IgD-negative memory B cell (primary cell): ENCODE measurements around the gene ARFGAP1. TPM values are rescaled to one million over a fixed set of nuclear protein-coding genes. Genes with fewer than 3 reads are reported as not detected.
A peak's percentile ranks its signal among the peaks of the same experiment; 100 is the strongest.

Source experiments
- H3K27ac Mint-ChIP-seq, 3 donors: one replicate each; pipeline ENCODE4 v1.8.0; 2020 to 2022; ENCODE audit warnings: mild to moderate bottlenecking in 3 of 3, mixed read lengths in 3 of 3, moderate library complexity in 1 of 3
- H3K27me3 Mint-ChIP-seq: one replicate; pipeline ENCODE4 v1.8.0; 2021; ENCODE audit warnings: mixed read lengths
- H3K36me3 Mint-ChIP-seq: one replicate; pipeline ENCODE4 v1.8.0; 2020; ENCODE audit warnings: mild to moderate bottlenecking, mixed read lengths
- H3K4me1 Mint-ChIP-seq, 3 donors: one replicate each; pipeline ENCODE4 v1.8.0; 2020 to 2022; ENCODE audit warnings: mixed read lengths in 3 of 3, mild to moderate bottlenecking in 1 of 3
- H3K4me3 Mint-ChIP-seq, 4 donors: one replicate each; pipeline ENCODE4 v1.8.0; 2020 to 2022; ENCODE audit warnings: mild to moderate bottlenecking in 4 of 4, mixed read lengths in 4 of 4, moderate library complexity in 3 of 4
- H3K9me3 Mint-ChIP-seq, 3 donors: one replicate each; pipeline ENCODE4 v1.8.0; 2020 to 2021; ENCODE audit warnings: mixed read lengths in 3 of 3, mild to moderate bottlenecking in 1 of 3
- polyA plus RNA-seq: library from polyadenylated mRNA; unstranded; fragments of 300-500 nt; fragmentation: Illumina TruSeq; gene quantifications from one replicate; pipeline ENCODE4 v1.2.3, GENCODE V29; 2021

Gene ARFGAP1
- 12.2 TPM for polyA plus RNA-seq

DNA sequence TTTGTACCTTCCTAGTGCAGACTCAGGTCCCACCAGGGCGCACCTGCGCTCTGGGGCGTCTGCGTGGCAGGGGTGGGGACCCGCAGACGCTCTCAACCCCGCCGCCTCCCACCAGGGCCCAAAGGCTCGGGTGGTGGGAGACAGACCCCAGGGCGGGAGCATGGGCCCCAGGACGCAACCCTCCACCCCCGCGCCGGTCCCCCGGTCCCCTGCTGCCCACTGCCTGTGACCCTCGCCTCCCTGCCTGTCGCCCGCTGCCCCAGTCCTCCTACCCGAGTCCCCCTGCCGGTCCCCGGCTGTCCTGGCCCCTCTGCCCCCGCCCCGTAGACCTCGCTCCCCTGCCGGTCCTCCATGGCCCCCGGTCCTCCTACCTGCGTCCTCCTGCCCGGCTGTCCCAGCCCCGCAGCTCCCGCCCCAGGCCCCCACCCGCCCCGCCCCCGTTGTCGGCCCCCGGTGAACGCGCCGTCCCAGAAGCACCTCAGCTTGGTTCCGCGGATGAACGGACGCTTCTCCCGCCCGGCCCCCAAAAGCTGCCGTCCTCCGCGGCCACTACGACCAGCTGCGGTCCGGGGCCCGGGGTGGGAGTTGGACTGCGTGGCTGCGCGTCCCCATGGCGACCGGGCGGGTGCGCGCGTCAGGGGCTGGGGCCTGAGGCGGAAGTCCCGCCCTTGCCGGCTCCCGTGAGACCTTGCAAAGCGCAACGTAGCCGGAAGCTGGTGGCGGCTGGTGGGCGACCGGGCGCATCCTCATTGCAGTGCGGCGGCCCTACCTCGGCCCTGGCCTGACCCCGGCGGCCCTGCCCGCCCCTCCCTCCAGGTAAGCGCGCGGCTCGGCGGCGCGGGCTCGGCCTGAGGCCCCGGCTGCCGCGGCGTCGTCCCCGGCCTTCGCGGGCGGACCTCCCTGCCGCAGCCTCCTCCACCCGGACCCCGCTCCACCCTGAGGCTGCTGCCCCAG lies at the start of gene ARFGAP1:
Gene ARFGAP1 (plus strand): TSS at position 709 of the 954 bp plus-strand sequence. CDS start 2,768 bp downstream, outside the sequence.
- peaks cover 1% of the 10 kb centered on the region for H3K27me3 Mint-ChIP-seq
- no peaks in the 10 kb centered on the region for H3K9me3 Mint-ChIP-seq
- peaks cover 3% of the 10 kb centered on the region for H3K36me3 Mint-ChIP-seq
- peak within 1 kb of the TSS; percentile 66 to 95 (median 86) for H3K27ac Mint-ChIP-seq
- peaks cover 13 to 22% (median 15%) of the 10 kb centered on the region in 3 donors for H3K4me1 Mint-ChIP-seq
- peak within 1 kb of the TSS; percentile 86 to 96 (median 94) for H3K4me3 Mint-ChIP-seq

DNA sequence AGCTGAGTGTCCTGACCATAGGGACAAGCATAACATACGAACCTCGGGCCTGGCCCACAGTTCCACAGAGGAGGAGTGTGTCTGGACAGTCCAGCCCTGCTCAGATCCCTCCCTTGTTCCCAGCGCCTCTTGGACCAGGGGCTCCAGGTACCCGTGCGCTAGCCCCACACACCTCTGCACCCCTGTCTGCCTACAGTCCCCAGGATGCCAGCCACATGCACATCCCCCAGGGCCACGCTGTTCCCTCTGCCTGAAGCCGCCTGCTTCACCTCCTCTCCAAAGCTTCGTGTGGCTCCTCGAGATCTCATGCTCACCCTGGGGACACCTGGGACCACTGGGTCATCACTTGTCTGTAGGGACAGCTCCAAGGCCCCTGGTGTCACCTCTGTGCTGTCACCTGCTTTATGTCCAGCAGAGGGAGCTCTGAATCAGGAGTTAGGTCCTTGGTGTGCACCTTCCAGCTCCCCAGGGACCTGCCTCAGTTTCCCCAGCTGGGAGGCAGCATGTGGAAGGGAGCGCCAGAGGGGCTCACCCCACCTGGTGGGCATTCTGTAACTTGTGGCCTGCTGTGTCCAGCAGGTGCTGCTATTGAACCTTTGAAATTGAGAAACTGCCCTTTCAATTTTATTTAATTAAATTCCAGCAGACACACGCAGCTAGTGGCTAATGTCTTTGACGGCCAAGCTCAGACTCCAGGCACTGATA lies 49.3 kb upstream of the ARFGAP1 start:
- H3K36me3 Mint-ChIP-seq, result peaks cover 1% of the 10 kb centered on the region
- H3K4me3 Mint-ChIP-seq, result peak overlapping the region in 1 of 4 donors; percentile 39
- H3K27me3 Mint-ChIP-seq, result peaks cover 3% of the 10 kb centered on the region
- peaks cover 0 to 1% (median 0%) of the 10 kb centered on the region in 3 donors for H3K9me3 Mint-ChIP-seq
- H3K4me1 Mint-ChIP-seq, result no peaks in the 10 kb centered on the region
- no peak overlapping the region for H3K27ac Mint-ChIP-seq

DNA sequence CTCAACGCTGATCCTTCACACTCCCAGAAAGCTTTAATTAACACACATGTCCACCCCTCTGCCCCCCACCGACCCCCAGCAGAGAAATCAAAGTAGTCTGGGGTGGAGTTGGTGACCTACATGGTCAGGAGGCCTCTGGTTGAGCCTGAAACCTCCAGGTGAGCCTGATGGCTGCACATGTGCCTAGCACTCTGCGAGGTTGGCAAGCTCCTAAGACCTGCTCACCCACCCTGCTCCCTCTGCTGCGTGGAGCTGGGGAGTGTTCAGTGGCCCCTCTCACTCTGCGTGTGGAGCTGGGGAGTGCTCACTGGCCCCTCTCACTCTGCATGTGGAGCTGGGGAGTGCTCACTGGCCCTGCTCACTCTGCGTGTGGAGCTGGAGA lies 48.8 kb upstream of the ARFGAP1 start:
- peaks cover 1% of the 10 kb centered on the region for H3K36me3 Mint-ChIP-seq
- no peak overlapping the region for H3K4me3 Mint-ChIP-seq
- H3K9me3 Mint-ChIP-seq, result peaks cover 0 to 1% (median 0%) of the 10 kb centered on the region in 3 donors
- H3K27me3 Mint-ChIP-seq, result peaks cover 5% of the 10 kb centered on the region
- no peak overlapping the region for H3K27ac Mint-ChIP-seq
- no peaks in the 10 kb centered on the region for H3K4me1 Mint-ChIP-seq

DNA sequence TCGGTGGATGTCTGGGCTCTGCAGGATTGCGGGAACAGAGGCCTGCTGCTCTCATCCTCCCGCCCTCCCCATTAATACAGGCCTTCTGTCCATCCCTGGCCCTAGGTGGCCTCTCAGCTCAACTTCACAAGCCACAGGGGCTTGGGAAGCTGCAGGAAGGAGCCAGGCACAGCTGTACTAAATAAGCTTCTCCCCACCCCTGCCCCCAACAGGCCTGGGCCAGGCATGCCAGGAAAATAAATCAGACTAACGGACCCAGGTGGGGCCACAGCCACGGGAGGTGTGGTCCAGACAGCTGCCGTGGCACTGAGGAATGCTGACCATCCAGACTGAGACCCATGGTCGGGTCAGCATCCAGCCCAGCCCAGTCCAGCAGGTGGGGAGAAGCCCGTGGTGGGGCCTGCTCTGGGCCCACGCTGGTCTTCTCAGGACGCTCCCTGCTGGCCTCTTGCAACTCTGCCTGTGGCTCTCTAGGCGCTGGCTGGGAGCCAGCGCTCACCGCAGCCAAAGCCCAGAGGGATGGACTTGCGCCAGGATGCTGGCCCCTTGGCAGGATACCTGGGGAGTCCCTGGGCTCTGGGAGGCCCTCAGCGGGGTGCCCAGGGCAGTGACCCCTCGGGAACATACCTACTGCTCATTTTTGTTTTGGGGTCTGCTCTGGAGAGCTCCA lies 48.1 kb upstream of the ARFGAP1 start:
- H3K27me3 Mint-ChIP-seq, result peaks cover 6% of the 10 kb centered on the region
- H3K36me3 Mint-ChIP-seq, result peaks cover 1% of the 10 kb centered on the region
- no peak overlapping the region for H3K4me3 Mint-ChIP-seq
- peaks cover 0 to 1% (median 0%) of the 10 kb centered on the region in 3 donors for H3K9me3 Mint-ChIP-seq
- no peak overlapping the region for H3K27ac Mint-ChIP-seq
- no peaks in the 10 kb centered on the region for H3K4me1 Mint-ChIP-seq

DNA sequence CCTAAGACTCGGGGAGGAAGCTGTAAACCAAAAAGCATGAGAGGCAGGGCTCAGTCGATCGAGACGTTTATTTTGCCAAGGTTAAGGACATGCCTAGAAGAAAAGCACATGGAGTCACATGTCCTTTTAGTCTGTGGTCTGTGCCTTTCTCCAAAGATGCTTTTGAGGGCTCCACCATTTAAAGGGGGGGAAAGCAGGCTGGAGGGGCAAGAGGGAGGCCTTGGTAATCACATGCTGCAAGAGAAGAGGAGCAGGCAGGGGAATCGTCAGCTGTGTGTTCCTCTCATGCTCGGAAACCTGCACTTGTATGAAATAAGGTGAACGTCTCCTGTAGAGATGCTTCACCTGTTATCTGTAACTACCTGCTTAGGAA lies 47.5 kb upstream of the ARFGAP1 start:
- Mint-ChIP-seq H3K9me3 (peaks cover 0 to 1% (median 0%) of the 10 kb centered on the region in 3 donors), H3K4me1 (no peaks in the 10 kb centered on the region), H3K36me3 (peaks cover 1% of the 10 kb centered on the region), H3K4me3 (no peak overlapping the region), H3K27ac (no peak overlapping the region), H3K27me3 (peaks cover 11% of the 10 kb centered on the region)

DNA sequence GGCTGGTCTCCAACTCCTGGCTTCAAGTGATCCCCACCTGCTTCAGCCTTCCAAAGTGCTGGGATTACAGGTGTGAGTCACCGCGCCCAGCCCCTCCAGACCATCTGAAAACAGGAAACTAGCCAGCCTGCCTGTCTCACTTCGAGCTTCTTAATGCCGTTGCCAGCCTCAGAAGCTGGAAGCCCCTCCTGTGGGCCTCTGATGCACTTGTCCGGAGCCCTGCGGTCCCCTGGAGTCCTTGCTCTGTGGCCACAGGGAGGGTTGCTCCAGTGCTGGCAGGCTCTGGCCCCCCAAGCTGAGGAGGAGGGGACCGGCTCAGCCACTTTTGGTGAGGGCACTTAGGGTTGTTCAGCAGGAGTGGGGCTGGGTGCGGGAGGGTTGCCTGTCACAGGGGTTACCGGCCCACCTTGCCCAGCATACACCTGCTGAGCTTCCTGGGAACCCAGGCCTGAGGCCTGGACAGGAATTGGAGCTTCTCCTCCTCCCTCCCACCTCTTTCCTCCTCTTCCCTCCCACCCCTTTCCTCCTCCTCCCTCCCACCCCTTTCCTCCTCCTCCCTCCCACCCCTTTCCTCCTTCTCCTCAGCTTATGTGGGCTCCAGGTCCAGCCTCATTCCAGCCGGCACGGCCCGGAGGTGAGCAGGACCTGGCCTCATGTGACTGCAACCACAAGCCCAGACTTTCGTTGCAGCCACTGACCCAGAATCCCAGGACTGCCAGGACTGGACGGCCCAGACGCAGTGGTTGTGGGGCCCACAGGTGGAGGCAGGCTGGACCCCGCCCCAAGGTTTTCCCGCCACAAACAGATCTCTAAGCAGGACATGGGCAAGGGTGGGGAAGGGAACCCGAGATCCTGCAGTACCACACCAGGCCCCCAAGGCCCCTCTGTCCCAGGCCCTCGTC lies 46.3 kb upstream of the ARFGAP1 start:
- H3K4me3 Mint-ChIP-seq, result no peak overlapping the region
- no peaks in the 10 kb centered on the region for H3K9me3 Mint-ChIP-seq
- H3K36me3 Mint-ChIP-seq, result peaks cover 1% of the 10 kb centered on the region
- no peak overlapping the region for H3K27ac Mint-ChIP-seq
- no peaks in the 10 kb centered on the region for H3K4me1 Mint-ChIP-seq
- H3K27me3 Mint-ChIP-seq, result peaks cover 23% of the 10 kb centered on the region

DNA sequence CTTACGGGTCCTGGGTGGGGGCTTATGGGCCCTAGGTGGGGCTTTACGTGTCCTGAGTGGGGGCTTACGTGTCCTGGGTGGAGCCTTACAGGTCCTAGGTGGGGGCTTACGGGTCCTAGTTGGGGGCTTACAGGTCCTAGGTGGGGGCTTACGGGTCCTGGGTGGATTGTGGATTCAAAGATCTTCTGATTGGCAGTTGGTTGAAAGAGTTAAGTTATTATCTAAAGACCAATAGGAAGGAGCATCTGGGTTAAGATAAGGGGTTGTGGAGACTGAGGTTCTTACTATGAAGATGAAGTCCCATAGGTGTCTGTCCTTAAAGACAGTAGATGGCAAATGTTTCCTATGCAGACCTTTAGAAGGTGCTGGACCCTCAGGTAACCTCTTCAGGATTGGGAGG lies 45.4 kb upstream of the ARFGAP1 start:
- H3K27me3 Mint-ChIP-seq, result peaks cover 32% of the 10 kb centered on the region
- no peak overlapping the region for H3K4me3 Mint-ChIP-seq
- no peaks in the 10 kb centered on the region for H3K4me1 Mint-ChIP-seq
- H3K36me3 Mint-ChIP-seq, result peaks cover 1% of the 10 kb centered on the region
- H3K27ac Mint-ChIP-seq, result no peak overlapping the region
- H3K9me3 Mint-ChIP-seq, result no peaks in the 10 kb centered on the region

DNA sequence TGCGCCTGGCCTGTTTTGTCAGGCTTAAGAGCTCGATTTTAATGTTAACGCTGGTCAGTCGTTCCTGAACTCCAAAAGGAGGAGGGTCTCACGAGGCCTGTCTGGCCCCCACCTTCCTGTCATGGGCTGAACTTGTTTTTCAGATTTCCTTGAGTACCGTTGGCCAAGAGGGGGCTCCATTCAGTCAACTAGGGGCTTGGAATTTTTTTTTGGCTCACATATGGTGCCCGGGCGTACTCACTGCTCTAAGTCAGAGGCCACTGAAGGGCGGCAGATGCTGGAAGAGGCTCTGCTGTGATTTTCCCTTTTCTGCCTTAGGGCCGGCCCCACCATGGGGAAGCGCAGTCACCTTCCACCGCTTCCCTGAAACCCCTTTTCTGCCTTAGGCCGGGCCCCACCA lies 43.8 kb upstream of the ARFGAP1 start:
- Mint-ChIP-seq H3K9me3 (no peaks in the 10 kb centered on the region), H3K27me3 (peaks cover 46% of the 10 kb centered on the region), H3K36me3 (no peaks in the 10 kb centered on the region), H3K27ac (no peak overlapping the region), H3K4me1 (peaks cover 0 to 1% (median 0%) of the 10 kb centered on the region in 3 donors), H3K4me3 (peak overlapping the region in 1 of 4 donors; percentile 66)

DNA sequence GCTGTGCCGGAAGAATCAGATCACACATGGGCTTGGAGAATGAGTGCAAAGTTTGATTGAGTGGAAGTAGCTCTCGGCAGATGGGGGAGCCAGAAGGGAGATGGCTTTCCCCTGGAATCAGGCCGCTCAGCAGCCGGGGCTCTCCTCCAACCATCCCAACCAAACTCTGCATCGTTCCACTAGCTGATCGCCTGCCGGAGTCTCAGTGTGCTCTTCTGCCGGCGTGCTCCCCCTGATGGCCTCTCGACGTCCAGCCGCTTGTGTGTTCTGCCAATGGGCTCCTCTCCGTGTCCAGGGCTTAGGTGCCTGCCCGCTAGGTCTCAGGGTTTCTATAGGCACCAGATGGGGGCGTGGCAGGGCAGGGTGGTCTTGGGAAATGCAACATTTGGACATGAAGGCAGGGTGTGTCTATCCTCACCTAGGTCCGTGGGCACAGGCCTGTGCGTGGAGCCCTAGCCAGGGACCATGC lies 41.8 kb upstream of the ARFGAP1 start:
- Mint-ChIP-seq H3K27me3 (peaks cover 50% of the 10 kb centered on the region), H3K36me3 (no peaks in the 10 kb centered on the region), H3K4me3 (no peak overlapping the region), H3K9me3 (no peaks in the 10 kb centered on the region), H3K4me1 (peaks cover 0 to 1% (median 0%) of the 10 kb centered on the region in 3 donors), H3K27ac (no peak overlapping the region)

DNA sequence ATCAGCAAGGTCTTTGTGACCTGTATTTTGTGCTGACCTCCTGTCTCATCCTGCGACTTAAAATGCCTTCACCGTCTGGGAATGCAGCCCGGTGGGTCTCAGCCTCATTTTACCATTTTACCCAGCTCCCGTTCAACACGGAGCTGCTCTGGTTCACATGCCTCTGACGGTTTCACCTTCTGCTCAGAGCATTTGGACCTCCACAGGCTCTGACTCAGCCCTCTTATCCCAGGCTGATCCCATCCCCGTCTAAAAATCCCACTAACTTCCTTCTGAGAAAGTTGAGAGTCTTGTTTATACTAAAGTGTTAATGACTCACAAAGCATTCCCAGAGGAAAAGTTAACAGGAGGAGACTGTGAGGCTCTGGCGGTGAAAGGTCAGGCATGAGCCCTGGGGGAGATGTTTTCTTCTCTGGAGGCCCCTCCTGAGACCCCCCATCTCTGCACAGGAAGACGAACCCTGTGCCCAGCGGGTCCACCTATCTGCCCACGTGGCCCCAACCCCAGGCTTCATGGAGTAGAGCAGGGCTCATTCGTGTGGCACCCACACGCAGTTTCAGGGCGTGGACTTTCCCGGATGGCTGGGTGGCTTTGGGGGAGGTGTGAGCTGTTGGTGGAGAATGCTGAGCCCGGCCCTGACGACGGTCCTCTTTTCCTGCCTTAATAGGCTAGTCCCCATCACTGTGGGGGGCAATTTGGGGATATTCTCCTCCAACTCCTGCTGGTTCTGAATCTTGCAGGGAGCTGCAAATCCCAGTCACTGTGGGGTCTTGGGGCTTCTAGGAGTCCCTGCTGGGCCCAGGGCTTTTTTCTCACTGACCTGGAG lies 40.2 kb upstream of the ARFGAP1 start:
- H3K4me3 Mint-ChIP-seq, result no peak overlapping the region
- H3K27me3 Mint-ChIP-seq, result peaks cover 50% of the 10 kb centered on the region
- H3K4me1 Mint-ChIP-seq, result peaks cover 0 to 1% (median 0%) of the 10 kb centered on the region in 3 donors
- H3K36me3 Mint-ChIP-seq, result no peaks in the 10 kb centered on the region
- peak overlapping the region in 1 of 3 donors; percentile 53 for H3K27ac Mint-ChIP-seq
- no peaks in the 10 kb centered on the region for H3K9me3 Mint-ChIP-seq

DNA sequence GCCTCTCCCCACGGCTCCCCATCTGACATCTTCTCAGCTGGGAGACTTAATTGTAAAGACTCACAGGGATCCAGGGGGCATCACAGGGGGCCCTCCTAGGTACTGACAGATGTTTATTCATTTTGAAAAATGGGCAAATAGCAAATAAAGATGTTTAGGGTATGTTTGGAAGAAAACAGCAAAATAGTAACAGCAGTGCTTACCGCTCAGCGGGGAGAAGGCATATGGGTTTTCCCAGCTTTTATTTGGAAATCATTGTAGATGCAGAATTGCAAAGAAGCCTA lies 39.6 kb upstream of the ARFGAP1 start:
- H3K27ac Mint-ChIP-seq, result peak overlapping the region in 1 of 3 donors; percentile 53
- H3K4me1 Mint-ChIP-seq, result peaks cover 0 to 1% (median 0%) of the 10 kb centered on the region in 3 donors
- peaks cover 50% of the 10 kb centered on the region for H3K27me3 Mint-ChIP-seq
- H3K4me3 Mint-ChIP-seq, result no peak overlapping the region
- no peaks in the 10 kb centered on the region for H3K36me3 Mint-ChIP-seq
- no peaks in the 10 kb centered on the region for H3K9me3 Mint-ChIP-seq

DNA sequence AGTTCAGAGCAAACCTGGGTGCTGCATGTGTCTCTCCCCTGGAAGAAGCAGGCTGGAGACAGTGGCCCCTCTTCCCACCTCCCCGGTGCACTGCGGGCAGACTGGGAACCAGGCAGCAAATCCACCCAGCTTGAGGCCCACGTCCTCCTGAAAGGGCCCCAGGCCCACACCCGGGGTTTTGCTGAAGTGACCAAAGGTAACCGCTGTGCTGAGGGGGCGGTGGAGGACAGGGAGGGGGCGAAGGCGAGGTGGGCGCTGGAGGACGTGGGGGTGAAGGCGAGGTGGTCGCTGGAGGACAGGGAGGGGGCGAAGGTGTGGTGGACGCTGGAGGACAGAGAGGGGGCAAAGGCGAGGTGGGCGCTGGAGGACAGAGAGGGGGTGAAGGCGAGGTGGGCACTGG lies 38.7 kb upstream of the ARFGAP1 start:
- H3K4me3 Mint-ChIP-seq, result no peak overlapping the region
- H3K27ac Mint-ChIP-seq, result no peak overlapping the region
- H3K9me3 Mint-ChIP-seq, result no peaks in the 10 kb centered on the region
- H3K27me3 Mint-ChIP-seq, result peaks cover 45% of the 10 kb centered on the region
- no peaks in the 10 kb centered on the region for H3K36me3 Mint-ChIP-seq
- peaks cover 0 to 1% (median 0%) of the 10 kb centered on the region in 3 donors for H3K4me1 Mint-ChIP-seq

DNA sequence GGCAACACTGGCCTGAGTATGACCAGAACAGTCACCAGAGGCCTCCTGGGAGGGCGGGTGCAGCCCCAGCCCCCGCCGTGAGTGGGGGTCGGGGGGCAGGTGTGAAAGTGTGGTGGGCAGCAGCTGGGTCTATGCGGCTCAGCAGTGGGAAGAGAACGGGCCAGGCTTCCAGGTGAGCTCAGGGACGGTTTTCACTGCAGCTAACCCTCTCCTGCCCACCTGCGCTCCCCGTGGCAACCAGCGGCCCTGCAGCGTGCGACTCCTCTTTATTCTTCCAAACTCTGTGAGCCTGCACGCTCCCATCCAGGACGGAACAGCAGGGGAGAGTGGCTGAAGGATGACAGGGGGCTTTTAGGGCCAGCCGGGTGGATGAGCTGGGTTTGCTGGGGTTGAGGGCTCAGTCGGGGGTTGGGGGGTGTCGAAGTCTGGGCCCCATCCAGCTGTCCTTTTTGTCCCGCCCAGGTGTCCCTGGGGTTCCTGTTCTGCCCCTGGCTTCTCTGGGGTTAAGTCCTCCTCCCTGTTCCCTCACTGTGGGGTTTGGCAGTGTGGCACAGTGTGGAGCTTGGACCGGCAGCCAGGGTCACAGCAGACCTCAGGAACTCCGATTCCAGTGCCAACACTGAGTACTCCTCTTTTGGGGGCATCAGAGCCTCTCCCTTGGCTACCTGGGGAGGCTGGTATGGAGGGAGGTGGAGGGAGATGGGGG lies 37.8 kb upstream of the ARFGAP1 start:
- H3K27me3 Mint-ChIP-seq, result peaks cover 44% of the 10 kb centered on the region
- H3K4me3 Mint-ChIP-seq, result no peak overlapping the region
- no peak overlapping the region for H3K27ac Mint-ChIP-seq
- no peaks in the 10 kb centered on the region for H3K9me3 Mint-ChIP-seq
- peaks cover 0 to 1% (median 0%) of the 10 kb centered on the region in 3 donors for H3K4me1 Mint-ChIP-seq
- H3K36me3 Mint-ChIP-seq, result no peaks in the 10 kb centered on the region
